Panc1 (cell line): ENCODE results near the gene ABCC3. TPM values are rescaled to one million over a fixed set of nuclear protein-coding genes. Genes with fewer than 3 reads are reported as not detected.

Experiments
- ATAC-seq: fragments of 200-7000 bp; cut with Tn5 transposase; 2 replicates; pipeline ENCODE4 v1.9.1; 2020; ENCODE audit warnings: mild to moderate bottlenecking, moderate library complexity
- BruUV-seq: library from RNA; stranded (reverse); fragments of 400-500 nt; replicated peaks from 2 replicates; lab custom pipeline; 2021; lab: Mats Ljungman, UMichigan
- CTCF ChIA-PET: fragments of 300-600 bp; sonication (Branson Sonifier 250); formaldehyde crosslinking; loops from one replicate; lab custom pipeline; 2022; ENCODE audit warnings: antibody characterized with exemption; lab: Charles Lee
- POLR2A ChIA-PET: fragments of 300-600 bp; sonication (Branson Sonifier 250); formaldehyde crosslinking; loops from one replicate; lab custom pipeline; 2022; ENCODE audit warnings: antibody characterized with exemption; lab: Charles Lee
- DNase-seq: peaks from one replicate; pipeline ENCODE4 v3.0.0-alpha.2; 2010; ENCODE audit warnings: low read depth, low spot score
- H3K27ac ChIP-seq: 2 replicates; pipeline ENCODE4 v1.5.1; 2011; ENCODE audit warnings: mild to moderate bottlenecking, low read length, inconsistent platforms
- H3K27me3 ChIP-seq: fragments of 200-500 bp; sonication (Bioruptor generic); 2 replicates; pipeline ENCODE4 v1.6.0; 2014; ENCODE audit warnings: low read length, inconsistent platforms; ENCODE audit not compliant: control insufficient read depth, insufficient read depth
- H3K36me3 ChIP-seq: fragments of 200-500 bp; sonication (Bioruptor generic); 2 replicates; pipeline ENCODE4 v1.5.1; 2014; ENCODE audit warnings: inconsistent platforms, mild to moderate bottlenecking, low read length, moderate library complexity; ENCODE audit not compliant: control insufficient read depth, insufficient read depth
- H3K4me1 ChIP-seq: 2 replicates; pipeline ENCODE4 v1.5.1; 2011; ENCODE audit warnings: inconsistent platforms, mild to moderate bottlenecking, low read length, moderate library complexity; ENCODE audit not compliant: control insufficient read depth, insufficient read depth
- H3K4me3 ChIP-seq, 2 experiments: 2 replicates each; pipeline ENCODE4 v1.5.1; 2011 to 2012; ENCODE audit warnings: low read depth in 2 of 2, low read length in 2 of 2, mild to moderate bottlenecking in 2 of 2, inconsistent platforms in 1 of 2, moderate library complexity in 1 of 2
- H3K9me3 ChIP-seq: fragments of 200-500 bp; sonication (Bioruptor generic); 2 replicates; pipeline ENCODE4 v1.5.1; 2014; ENCODE audit warnings: low read depth, mild to moderate bottlenecking, inconsistent platforms, low read length, moderate library complexity; ENCODE audit not compliant: control insufficient read depth, insufficient read depth
- CTCF ChIP-seq: fragments of 450-650 bp; IDR thresholded peaks from 2 replicates; pipeline ENCODE4 v1.5.1; 2017; ENCODE audit warnings: mild to moderate bottlenecking
- POLR2AphosphoS5 ChIP-seq: IDR thresholded peaks from 2 replicates; pipeline ENCODE4 v1.6.1; 2012; ENCODE audit warnings: mild to moderate bottlenecking, low read depth, low read length, moderate library complexity
- REST ChIP-seq, 2 experiments: IDR thresholded peaks; 2 replicates each; pipeline ENCODE4 v1.6.1; 2011 to 2012; ENCODE audit warnings: low read depth in 2 of 2, control low read depth in 1 of 2, low read length in 1 of 2, mild to moderate bottlenecking in 1 of 2, moderate library complexity in 1 of 2; ENCODE audit not compliant: insufficient read depth in 1 of 2
- SIN3A ChIP-seq: IDR thresholded peaks from 2 replicates; pipeline ENCODE4 v1.6.1; 2012; ENCODE audit warnings: low read depth, mild to moderate bottlenecking, low read length, moderate library complexity, borderline replicate concordance; ENCODE audit not compliant: insufficient read depth
- TCF7L2 ChIP-seq: IDR thresholded peaks from 2 replicates; pipeline ENCODE4 v1.6.1; 2011; ENCODE audit warnings: mild to moderate bottlenecking, low read depth, low read length, inconsistent platforms
- in situ Hi-C: cut with HindIII; loops from 2 replicates; pipeline ENCODE4 v1.10.0; 2016; ENCODE audit warnings: low sequenced_read_pairs, low pct_unique_long_range_greater_than_20kb
- intact Hi-C: fragments of 100-400 bp; cut with micrococcal nuclease; formaldehyde crosslinking; loops from one replicate; pipeline ENCODE4 v1.10.0; 2022; ENCODE audit not compliant: unreplicated experiment
- total RNA-seq: library from RNA; stranded (reverse); gene quantifications from one replicate; pipeline ENCODE4 v1.2.1, GENCODE V29; 2021; ENCODE audit not compliant: unreplicated experiment

The ABCC3 gene
- total RNA-seq, 1 experiment from 2014 or later: 128 TPM

- DNase-seq: no peak
- Histone ChIP-seq H3K9me3 (no peaks in the 10 kb centered on the region), H3K27me3 (no peaks in the 10 kb centered on the region), H3K36me3 (peaks cover 3% of the 10 kb centered on the region; the same call in 1 of the 2 replicates), H3K4me1 (peaks cover 90% of the 10 kb centered on the region), H3K4me3 (peak overlapping the region in 1 of 2 experiments; percentile 32; a peak in 2 of 4 replicates), H3K27ac (peak overlapping the region; percentile 100)
- peak; percentile 64 for ATAC-seq
- in situ Hi-C loops: no loop called here
- TF ChIP-seq POLR2AphosphoS5 (no peak), SIN3A (no peak), REST (IDR thresholded peaks at IDR 0.05; ENCODE audit: insufficient read depth in 1 of 2, low read depth in 2 of 2, low read length in 1 of 2) (no peak), CTCF (no peak), TCF7L2 (no peak)
- CTCF ChIA-PET: interaction anchor here (0.5 to 2.9 kb wide), 11 partner anchors 8 to 89 kb away, joined by 3 to 10 read pairs (median 4); no protein-coding TSS in a partner anchor
- intact Hi-C loops: no loop called here
- POLR2A ChIA-PET: interaction anchor here (0.7 to 1.6 kb wide), 2 partner anchors 36 to 46 kb away, joined by 4 to 12 read pairs; no protein-coding TSS in a partner anchor
- BruUV-seq: no TSS peak
Measured at GRCh38 chr17:50638606-50638965, 3.9 kb downstream of the ABCC3 start.

GRCh38 chr17:50638966-50639713, 4.5 kb downstream of the ABCC3 start:
- peak overlapping the region in 1 of 2 experiments; percentile 32; a peak in 2 of 4 replicates for H3K4me3 ChIP-seq
- BruUV-seq: no TSS peak
- intact Hi-C loops: no loop called here
- H3K27me3 ChIP-seq: no peaks in the 10 kb centered on the region
- in situ Hi-C loops: no loop called here
- ATAC-seq (peak; percentile 81), DNase-seq (peak; percentile 96)
- TF ChIP-seq CTCF (no peak), TCF7L2 (peak; percentile 90), POLR2AphosphoS5 (peak; percentile 99), SIN3A (no peak), REST (IDR thresholded peaks at IDR 0.05; ENCODE audit: insufficient read depth in 1 of 2, low read depth in 2 of 2, low read length in 1 of 2) (peak; percentile 34 to 44; a peak in 1 of 4 replicates)
- H3K36me3 ChIP-seq: peaks cover 3% of the 10 kb centered on the region; the same call in 1 of the 2 replicates
- ChIA-PET POLR2A (interaction anchor here (0.6 to 1.6 kb wide), 4 partner anchors 23 to 97 kb away, joined by 3 to 12 read pairs (median 4); no protein-coding TSS in a partner anchor), CTCF (interaction anchor here (0.5 to 2.9 kb wide), 12 partner anchors 8 to 89 kb away, joined by 3 to 10 read pairs (median 5); no protein-coding TSS in a partner anchor)
- H3K27ac ChIP-seq: peak overlapping the region; percentile 100
- H3K4me1 ChIP-seq: peaks cover 88% of the 10 kb centered on the region
- H3K9me3 ChIP-seq: no peaks in the 10 kb centered on the region
